GM10248 (cell line): ENCODE results near the gene FUOM.
A peak's percentile ranks its signal among the peaks of the same experiment; 100 is the strongest.

Source experiments
- CTCF ChIA-PET: fragments of 300-600 bp; sonication (Branson Sonifier 250); formaldehyde crosslinking; extraction: SDS; loops from one replicate; lab custom pipeline; 2021; ENCODE audit warnings: antibody characterized with exemption; lab: Yijun Ruan, JAX
- POLR2A ChIA-PET: fragments of 350-650 bp; sonication (Branson Sonifier 250); formaldehyde crosslinking; extraction: SDS; loops from one replicate; lab custom pipeline; 2020; ENCODE audit warnings: antibody characterized with exemption; lab: Yijun Ruan, JAX
- DNase-seq: peaks from one replicate; pipeline ENCODE4 v3.0.0; 2012; ENCODE audit errors: extremely low spot score
- CTCF ChIP-seq: IDR thresholded peaks from 2 replicates; pipeline ENCODE4 v1.5.1; 2012; ENCODE audit warnings: mild to moderate bottlenecking, low read depth; ENCODE audit errors: extremely low read depth, missing control alignments, control extremely low read depth

The FUOM gene

GRCh38 chr10:133381036-133381435 lies 23.2 kb upstream of the FUOM start:
- ChIA-PET POLR2A (no interaction called here), CTCF (interaction anchor here (0.9 to 1.4 kb wide), 2 partner anchors 10 to 20 kb away, joined by 3 read pairs; no protein-coding TSS in a partner anchor)
- TF ChIP-seq CTCF = no peak
- DNase-seq = no peak

DNA sequence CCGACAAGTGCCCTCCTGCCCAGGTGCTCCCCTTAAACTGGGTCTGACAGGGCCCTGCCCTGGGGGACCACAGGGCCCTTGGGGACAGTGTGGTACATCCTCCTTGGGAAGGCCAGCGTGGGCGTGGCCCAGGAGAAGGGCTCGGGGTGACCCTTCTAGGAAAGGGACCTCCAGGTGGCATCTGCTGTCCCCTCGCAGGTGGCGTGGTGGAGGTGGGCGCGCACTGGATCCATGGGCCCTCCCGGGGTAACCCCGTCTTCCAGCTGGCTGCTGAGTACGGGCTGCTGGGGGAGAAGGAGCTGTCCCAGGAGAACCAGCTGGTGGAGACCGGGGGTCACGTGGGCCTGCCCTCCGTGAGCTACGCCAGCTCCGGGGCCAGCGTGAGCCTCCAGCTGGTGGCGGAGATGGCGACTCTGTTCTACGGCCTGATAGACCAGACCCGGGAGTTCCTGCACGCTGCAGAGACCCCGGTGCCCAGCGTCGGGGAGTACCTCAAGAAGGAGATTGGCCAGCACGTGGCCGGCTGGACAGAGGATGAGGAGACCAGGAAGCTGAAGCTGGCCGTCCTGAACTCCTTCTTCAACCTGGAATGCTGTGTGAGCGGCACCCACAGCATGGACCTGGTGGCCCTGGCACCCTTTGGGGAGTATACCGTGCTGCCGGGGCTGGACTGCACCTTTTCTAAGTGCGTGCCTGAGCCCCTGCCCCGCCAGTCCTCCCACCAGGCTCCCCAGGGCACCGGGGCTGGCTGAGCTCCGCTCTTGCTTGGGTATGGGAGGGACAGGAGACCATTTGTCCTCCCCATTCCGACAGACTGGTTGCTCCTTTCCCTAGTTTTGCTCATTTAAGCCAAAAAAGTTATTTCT lies 22.2 kb upstream of the FUOM start:
- ChIA-PET POLR2A (interaction anchor here (0.6 kb wide), 1 partner anchor 11 kb away, joined by 3 read pairs; no protein-coding TSS in a partner anchor), CTCF (interaction anchor here (1.0 to 1.4 kb wide), 2 partner anchors 11 to 50 kb away, joined by 3 to 4 read pairs; no protein-coding TSS in a partner anchor)
- DNase-seq = no peak
- no peak for TF ChIP-seq CTCF

- POLR2A ChIA-PET = no interaction called here
- DNase-seq = peak; percentile 84
- TF ChIP-seq CTCF = no peak
- CTCF ChIA-PET = interaction anchor here (1.0 to 3.4 kb wide), 2 partner anchors 10 to 50 kb away, joined by 4 to 12 read pairs; no protein-coding TSS in a partner anchor
Measured at GRCh38 chr10:133379152-133379800, 21.5 kb upstream of the FUOM start, which contains the start of gene PAOX. Gene PAOX (plus strand): TSS chr10:133379262. CDS start chr10:133379317, 55 bp downstream.

GRCh38 chr10:133378251-133379096 lies 20.7 kb upstream of the FUOM start:
- TF ChIP-seq CTCF = no peak
- ChIA-PET POLR2A (no interaction called here), CTCF (interaction anchor here (1.4 to 3.4 kb wide), 2 partner anchors 11 to 18 kb away, joined by 3 to 12 read pairs; no protein-coding TSS in a partner anchor)
- peak; percentile 70 for DNase-seq

DNA sequence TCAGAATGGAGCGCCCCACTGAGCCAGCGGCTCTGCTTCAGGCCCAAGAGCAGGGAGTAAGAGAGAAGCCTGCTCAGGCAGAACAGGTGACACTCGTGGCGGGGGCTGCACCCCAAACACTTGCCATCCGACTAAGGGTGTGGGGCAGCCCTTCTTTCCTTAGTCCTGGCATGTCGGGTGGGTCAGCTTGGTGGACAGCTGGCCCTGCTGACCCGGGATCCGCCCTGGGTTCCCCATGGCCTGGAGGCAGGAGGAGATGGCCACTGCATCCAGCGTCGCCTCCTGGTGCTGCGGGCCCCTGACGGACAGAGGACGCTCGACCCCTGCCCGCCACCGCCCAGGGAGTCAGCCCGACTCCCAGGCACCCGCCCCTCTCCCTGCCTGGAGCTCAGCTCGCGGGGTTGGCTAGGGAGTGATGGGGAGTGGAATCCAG lies 20.0 kb upstream of the FUOM start:
- ChIA-PET POLR2A (no interaction called here), CTCF (interaction anchor here (1.0 to 3.4 kb wide), 4 partner anchors 12 to 48 kb away, joined by 3 to 12 read pairs (median 4); no protein-coding TSS in a partner anchor)
- no peak for TF ChIP-seq CTCF
- no peak for DNase-seq
